Fibroblast of mammary gland (primary cell): ENCODE data around the gene PIF1.
"Not testable (repeated sequence)": the region's sequence is repeated elsewhere in the genome, so short reads cannot be mapped to it uniquely, and the experiment has no call there.

Experiments
- DNase-seq: peaks from one replicate; pipeline ENCODE4 v3.0.0-alpha.2; 2010; ENCODE audit warnings: low read depth
- H3K4me3 ChIP-seq: 2 replicates; pipeline ENCODE4 v1.5.1; 2011; ENCODE audit warnings: low read depth, mild to moderate bottlenecking, low read length, moderate library complexity; ENCODE audit not compliant: control insufficient read depth
- CTCF ChIP-seq: conservative IDR thresholded peaks from 2 replicates; pipeline ENCODE4 v1.5.1; 2011; ENCODE audit warnings: low read depth, low read length, inconsistent platforms; ENCODE audit not compliant: control insufficient read depth, insufficient read depth

Gene PIF1

GRCh38 chr15:64836023-64836536, 10.6 kb upstream of the PIF1 start:
- TF ChIP-seq CTCF: no peak
- H3K4me3 ChIP-seq: peak overlapping the region; percentile 17
- no peak for DNase-seq

GRCh38 chr15:64833690-64834089, 8.2 kb upstream of the PIF1 start:
- no peak for TF ChIP-seq CTCF
- DNase-seq: no peak
- H3K4me3 ChIP-seq: no peak overlapping the region

- TF ChIP-seq CTCF: no peak
- no peak overlapping the region for H3K4me3 ChIP-seq
- peak; percentile 27 for DNase-seq
These were observed 3.5 kb upstream of the PIF1 start for GRCh38 chr15:64828985-64829384.

- DNase-seq: no peak
- peak overlapping the region; percentile 91 for H3K4me3 ChIP-seq
- TF ChIP-seq CTCF: no peak
These were observed 467 bp downstream of the PIF1 start for GRCh38 chr15:64824929-64825430.

- no peak for TF ChIP-seq CTCF
- H3K4me3 ChIP-seq: no peak overlapping the region
- no peak for DNase-seq
These were observed 9.0 kb downstream of the PIF1 start for GRCh38 chr15:64816452-64816851.

GRCh38 chr15:64814965-64815364, 10.5 kb downstream of the PIF1 start:
- not testable (repeated sequence) for DNase-seq, H3K4me3 ChIP-seq

GRCh38 chr15:64814283-64814682, 11.2 kb downstream of the PIF1 start:
- not testable (repeated sequence) for H3K4me3 ChIP-seq, DNase-seq

GRCh38 chr15:64813075-64813474, 12.4 kb downstream of the PIF1 start:
- no peak for TF ChIP-seq CTCF
- peak; percentile 40 for DNase-seq
- H3K4me3 ChIP-seq: no peak overlapping the region
